Measurements from ENCODE around the gene LGALS3.
"Not testable (repeated sequence)": the region's sequence is repeated elsewhere in the genome, so short reads cannot be mapped to it uniquely, and the experiment has no call there.

LGALS3 gene

DNA sequence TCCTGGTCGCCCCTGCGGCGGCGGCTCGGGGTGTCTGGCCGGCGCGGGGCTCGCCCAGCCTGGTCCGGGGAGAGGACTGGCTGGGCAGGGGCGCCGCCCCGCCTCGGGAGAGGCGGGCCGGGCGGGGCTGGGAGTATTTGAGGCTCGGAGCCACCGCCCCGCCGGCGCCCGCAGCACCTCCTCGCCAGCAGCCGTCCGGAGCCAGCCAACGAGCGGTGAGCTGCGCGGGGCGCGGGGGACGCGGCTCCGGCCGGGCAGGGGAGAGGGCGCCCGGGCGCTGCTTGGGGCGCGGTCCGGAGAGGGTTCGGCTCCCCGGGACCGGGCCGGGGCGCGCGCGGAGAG, at the start of gene LGALS3:
LGALS3 (plus strand) TSS at position 167 of the 342 bp plus-strand sequence. CDS start 8,122 bp downstream, outside the sequence.
- DNase-seq, result peak; percentile 35

DNA sequence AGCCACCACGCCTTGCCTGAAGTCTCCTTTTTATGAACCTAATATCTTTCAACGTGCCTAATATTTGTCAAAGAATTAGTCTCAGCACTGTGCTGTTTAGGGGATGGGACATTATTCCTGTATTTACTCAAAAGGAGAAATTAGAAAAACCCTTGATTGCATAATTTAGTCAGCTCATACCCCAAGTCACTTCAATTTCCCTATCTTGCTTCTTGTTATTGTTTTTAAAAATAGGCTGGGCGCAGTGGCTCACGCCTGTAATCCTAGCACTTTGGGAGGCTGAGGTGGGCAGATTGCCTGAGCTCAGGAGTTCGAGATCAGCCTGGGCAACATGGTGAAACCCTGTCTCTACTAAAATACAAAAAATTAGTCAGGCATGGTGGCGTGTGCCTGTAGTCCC, 49.1 kb upstream of the LGALS3 start:
- DNase-seq, result not testable (repeated sequence)

DNA sequence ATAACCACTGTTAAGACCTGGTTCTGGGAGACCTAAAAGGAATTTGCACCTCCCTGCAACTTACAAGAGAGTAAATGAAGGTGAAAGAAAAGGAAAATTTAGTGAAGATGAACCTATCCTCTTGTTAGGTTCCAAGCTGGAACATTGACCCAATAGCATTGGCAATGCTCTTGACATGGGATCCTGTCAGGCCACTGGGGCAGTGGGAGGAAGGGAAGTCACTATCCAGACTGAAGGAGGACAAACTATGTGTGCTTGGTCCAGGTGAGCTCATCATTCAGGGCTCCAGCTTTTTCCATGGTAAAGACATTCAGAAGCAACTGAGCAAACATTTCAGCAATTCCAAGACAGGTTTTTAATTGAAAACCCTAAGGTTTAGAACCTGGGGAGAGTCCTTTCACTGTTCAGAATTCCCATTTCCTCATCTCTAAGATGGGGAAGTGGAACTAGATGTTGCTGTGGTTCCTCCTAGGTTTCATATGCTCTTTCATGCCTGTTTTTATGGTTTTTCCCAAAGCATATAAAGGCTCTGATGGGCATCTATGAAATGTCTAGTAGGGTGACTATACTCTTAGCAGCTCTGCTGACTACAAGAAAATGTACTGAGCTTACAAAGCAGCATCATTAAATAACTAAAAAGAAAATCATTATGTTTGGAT, 44.5 kb upstream of the LGALS3 start:
- no peak for DNase-seq

DNA sequence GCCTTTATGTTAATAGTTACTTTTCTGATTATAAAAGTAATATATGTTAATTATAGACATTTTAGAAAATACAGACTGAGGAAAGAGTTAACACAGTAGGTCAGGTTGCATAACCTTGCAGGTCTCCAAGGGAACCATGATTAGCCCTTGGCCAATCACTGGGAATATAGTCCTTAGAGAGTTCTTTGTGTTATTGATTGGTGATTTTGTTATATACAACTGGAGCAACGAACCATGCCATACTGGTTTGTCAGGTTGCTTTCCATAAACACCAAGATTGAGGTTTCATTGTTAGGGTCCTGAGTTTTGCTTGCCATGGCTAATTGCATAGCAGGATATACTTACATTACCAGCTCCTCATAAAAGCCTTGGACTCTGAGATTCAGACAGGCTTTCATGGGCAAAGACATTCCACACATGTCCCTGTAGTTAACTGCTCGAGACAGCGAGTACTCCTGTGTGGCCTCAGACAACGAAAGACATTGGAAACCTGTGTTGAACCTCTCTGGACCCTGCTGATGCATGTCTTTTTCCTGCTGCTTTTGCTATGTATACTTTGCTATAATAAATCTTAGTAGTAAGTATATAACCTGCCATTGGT, 43.9 kb upstream of the LGALS3 start:
- DNase-seq, result no peak

- no peak for DNase-seq
Observed at GRCh38 chr14:55086938-55087337, 42.1 kb upstream of the LGALS3 start.

DNA sequence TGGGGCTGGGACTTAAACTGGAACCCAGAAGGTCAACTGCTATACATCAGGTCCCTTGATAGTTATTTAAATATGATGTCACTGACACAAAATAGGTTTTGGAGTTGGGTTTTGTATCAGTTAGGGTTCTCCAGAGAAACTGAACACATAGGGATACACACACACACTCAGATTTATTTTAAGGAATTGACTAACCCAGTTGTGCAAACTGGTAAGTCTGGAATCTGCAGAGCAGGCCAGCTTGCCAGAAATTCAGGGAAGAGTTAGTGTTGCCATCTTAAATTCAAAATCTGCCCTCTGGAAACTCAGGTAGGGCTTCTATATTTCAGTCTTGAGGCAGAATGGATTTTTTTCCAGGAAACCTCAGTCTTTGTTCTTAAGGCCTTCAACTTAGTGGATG, 40.7 kb upstream of the LGALS3 start:
- DNase-seq, result no peak

GRCh38 chr14:55092341-55092740, 36.7 kb upstream of the LGALS3 start:
- DNase-seq, result no peak

- DNase-seq, result no peak
Observed at GRCh38 chr14:55094292-55095157, 34.5 kb upstream of the LGALS3 start.

GRCh38 chr14:55097881-55098560, 31.0 kb upstream of the LGALS3 start:
- peak; percentile 72 for DNase-seq

DNA sequence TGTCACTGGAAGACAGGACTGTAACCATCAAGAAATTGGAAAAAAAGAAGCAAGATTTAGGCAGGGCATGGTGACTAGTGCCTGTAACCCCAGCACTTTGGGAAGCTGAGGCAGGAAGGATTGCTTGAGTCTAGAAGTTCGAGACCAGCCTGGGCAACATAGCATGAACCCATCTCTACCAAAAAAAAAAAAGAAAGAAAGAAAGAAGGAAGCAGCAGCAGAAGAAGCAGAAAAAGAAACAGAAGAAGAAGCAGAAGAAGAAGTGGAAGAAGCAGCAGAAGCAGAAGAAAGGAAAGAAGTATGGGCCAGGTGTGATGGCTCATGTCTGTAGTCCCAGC, 30.5 kb upstream of the LGALS3 start:
- DNase-seq, result no peak

DNA sequence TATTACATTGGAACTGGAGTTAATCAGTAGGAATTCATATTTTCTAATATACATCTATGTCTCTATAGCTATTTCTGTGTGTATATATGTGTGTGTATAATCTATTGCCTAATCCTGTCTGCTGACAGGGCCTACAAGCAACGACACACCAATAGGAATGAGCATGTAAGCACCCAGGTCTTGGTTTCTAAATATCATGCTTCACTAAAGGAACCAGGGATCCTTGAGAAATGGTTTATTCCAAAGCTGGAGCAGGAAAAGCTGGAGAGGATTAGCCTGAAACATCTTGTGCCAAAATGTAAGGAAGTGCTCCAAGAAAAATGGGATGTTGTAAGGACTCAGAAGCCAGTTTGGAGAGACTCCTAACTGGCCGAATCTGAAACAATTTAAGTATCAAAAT, 29.3 kb upstream of the LGALS3 start:
- no peak for DNase-seq

DNA sequence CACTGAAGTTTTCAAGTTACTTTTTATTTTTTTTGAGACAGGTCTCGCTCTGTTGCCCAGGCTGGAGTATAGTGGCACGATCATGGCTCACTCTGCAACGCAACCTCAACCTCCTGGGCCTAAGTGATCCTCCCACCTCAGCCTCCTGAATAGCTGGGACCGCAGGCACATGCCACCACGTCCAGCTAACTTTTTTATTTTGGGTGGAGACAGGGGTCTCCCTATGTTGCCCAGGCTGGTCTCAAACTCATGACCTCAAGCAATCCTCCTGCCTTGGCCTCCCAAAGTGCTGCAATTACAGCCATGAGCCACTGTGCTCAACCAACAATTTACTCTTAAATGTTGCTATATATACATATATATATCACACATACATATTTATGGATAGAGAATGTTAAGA, 27.4 kb upstream of the LGALS3 start:
- no peak for DNase-seq

GRCh38 chr14:55102141-55102621, 26.9 kb upstream of the LGALS3 start:
- DNase-seq, result peak; percentile 54

DNA sequence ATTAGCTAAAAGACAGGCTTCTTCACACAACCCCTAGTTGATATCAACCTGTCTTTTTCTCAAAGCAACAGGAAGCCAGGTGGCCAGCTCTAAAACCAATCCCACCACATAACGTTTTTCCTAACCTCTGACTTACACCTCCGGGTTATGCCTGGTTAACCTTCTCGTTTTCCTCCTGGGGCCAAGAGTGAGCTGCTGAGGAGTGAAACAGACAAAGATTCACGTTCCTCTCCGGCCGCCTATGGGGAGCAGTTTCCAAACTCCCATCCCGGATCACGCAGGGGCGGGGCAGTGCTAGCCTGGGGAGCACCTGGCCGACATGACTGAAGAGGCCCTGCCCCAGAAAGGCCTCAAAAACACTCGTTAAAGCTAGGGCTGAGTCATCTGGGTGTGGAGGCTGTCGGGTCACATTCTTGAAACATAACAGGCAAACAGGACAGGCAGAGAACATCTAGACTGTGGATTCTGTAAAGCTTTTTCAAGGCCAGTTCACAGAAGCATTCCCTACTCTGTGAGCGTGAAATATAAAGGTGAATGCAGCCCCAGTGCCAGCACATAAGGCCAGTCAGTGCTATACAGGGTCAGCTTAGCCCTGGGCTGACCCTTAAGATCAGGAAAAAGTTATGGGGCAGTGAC, 25.9 kb upstream of the LGALS3 start:
- peak; percentile 61 for DNase-seq

DNA sequence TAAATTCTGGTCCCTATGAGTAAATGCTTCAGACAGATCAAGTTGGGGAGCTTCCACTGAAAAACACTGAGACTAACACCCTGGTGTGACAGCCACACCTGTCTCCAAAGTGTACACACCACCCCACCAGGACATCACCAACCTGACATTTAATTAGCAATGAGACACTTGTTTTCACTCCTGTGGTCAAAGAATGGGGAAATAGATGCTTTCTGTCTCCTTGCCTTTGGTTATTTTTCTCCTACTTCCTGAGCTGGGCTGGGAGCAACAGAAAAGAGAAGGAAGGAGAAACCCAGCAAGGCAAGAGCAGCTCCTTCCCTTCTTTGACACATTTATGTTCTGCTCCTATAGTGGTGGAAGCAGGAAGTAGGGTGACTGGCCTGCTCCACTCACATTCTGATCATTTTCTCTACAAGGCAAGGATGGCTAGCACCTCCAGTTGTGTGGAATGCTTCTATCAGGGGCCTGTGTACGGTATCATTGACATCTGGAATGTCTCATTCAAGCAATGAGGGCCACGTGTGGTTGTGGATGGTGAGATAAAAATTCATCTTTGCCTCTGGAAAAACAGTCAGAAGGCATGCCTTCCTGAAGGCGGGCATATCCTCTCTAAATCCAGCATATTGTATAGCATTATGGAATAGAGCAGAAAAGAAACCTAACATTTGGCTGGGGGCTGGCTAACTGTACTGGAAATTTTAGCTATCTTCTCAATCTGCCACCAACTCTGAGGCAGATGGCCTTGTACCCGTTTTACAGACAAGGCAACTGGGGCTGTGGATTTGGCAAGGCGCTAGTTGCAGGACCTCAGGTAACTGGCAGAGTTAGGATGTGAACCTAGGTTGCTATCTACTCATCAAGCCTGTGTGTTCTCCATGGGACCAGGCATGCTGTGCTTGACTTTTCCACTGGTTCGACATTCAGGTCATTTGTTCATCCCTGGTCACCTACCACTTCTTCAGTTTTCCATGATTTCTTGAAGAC, 24.8 kb upstream of the LGALS3 start:
- no peak for DNase-seq

DNA sequence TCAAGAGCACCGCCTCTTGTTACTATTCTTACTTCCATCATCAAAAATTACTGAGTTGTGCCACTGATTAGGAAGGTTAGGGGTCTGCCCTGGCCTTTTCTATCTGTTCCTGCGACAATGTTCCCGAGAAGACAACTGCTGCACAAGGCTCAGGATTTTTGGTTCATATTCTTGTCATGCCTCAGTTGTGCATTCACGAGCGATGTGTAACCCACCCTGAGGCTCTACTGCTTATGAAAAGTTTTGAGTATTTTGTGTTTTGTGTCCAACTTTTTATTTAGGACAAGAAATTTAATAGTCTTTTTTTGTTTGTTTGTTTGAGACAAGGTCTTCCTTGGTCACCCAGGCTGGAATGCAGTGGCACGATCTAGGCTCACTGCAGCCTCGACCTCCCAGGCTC, 23.1 kb upstream of the LGALS3 start:
- DNase-seq, result no peak

DNA sequence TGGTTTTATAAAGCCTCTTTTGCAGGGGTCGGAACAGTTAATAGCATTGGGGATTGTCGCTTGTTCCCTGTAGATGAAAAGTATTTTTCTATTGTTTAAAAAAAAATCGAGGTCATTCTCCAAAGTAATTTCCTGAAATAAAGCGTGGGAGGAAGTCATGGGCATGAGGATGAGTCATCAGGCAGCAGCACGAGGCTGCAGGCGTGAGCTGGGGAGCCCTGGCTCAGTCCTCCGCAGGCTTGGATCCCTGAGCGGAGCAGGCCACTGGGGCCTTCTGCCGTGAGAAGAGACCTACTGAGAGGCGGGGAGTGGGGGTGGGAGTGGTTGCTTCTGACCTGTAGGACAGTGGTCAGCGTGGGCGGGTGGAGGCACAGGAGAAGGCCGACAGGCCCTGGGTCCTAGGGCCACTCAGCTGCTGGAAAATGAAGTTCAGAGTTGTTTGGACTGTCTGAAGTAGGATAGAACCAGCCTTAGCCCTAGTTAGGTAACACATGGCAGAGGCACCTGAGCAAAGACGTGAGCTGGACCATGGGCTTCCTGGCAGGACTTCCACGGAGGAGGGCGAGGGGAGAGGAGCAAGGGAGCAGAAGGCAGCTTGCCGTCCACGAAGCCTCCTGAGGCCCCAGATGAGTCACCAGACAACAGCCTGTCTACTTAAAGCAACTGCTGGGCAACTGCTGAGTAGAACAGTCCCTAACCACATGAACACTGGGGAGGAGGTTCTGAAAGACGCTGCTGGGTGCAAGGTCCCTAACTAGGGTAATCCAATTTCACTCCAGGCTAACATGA, 21.1 kb upstream of the LGALS3 start:
- peak; percentile 50 for DNase-seq

DNA sequence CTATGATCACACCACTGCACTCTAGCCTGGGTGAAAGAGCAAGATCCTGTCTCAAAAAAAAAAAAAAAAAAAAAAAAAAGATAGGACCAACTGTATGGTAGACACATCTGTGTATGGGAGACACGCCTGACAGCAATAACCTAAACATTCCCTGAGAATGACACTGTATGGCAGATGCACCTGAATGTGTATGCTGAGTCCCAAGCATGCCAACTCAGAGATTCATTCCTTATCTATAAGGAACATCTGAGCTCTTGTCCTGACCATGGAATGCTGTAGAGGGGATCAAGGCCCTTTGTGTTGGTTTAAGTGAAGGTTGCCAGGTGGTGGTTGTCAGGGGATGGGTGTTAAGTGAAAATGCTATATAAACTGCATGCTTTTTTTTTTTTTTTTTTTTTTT, 19.2 kb upstream of the LGALS3 start:
- no peak for DNase-seq

DNA sequence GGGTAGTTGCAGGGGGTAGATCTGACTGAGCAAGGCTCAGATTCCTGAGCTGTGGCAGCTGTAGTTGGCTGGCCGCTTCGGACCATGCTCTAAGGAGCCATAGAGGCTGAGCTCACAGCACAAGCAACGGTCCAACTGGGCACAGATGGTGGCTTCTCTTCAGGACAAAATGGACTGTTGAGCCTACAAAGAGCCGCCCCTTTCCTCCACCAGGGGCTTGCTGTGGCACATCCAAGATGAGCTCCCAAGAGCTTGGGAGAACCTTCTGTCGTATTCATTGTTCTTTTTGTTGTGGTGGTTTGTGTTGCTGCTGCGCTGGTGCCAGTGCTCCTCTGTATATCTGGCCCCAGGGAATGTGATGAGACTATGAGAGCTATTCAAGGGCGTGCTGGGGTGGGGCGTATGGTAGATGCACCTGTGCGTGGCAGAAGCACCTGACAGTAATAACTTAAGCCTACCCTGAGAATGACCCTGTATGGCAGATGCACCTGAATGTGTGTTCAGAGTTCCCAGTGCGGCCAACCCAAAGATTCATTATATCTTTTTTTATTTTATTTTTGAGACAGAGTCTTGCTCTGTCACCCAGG, 17.8 kb upstream of the LGALS3 start:
- DNase-seq, result no peak

- no peak for DNase-seq
Observed at GRCh38 chr14:55114720-55115119, 14.3 kb upstream of the LGALS3 start.
